Muscle layer of duodenum (tissue), 2 donors: ENCODE measurements around the gene ADGRB2.

Source experiments
- H3K27ac ChIP-seq: one replicate; pipeline ENCODE4 v1.7.0; 2013; ENCODE audit warnings: mild to moderate bottlenecking, low read length
- H3K27me3 ChIP-seq: one replicate; pipeline ENCODE4 v1.7.0; 2013; ENCODE audit warnings: low read depth, mild to moderate bottlenecking, control low read depth, low read length
- H3K36me3 ChIP-seq, 2 donors: one replicate each; pipeline ENCODE4 v1.7.0; 2013; ENCODE audit warnings: low read length in 2 of 2, control low read depth in 1 of 2, mild to moderate bottlenecking in 1 of 2; ENCODE audit not compliant: insufficient read depth in 2 of 2, control insufficient read depth in 1 of 2
- H3K4me1 ChIP-seq, 2 donors: one replicate each; pipeline ENCODE4 v1.7.0; 2013; ENCODE audit warnings: low read length in 2 of 2, mild to moderate bottlenecking in 2 of 2, control low read depth in 1 of 2, moderate library complexity in 1 of 2; ENCODE audit not compliant: insufficient read depth in 2 of 2, control insufficient read depth in 1 of 2
- H3K4me3 ChIP-seq, 2 donors: one replicate each; pipeline ENCODE4 v1.7.0; 2013; ENCODE audit warnings: low read length in 2 of 2, low read depth in 1 of 2, mild to moderate bottlenecking in 1 of 2
- H3K9me3 ChIP-seq, 2 donors: one replicate each; pipeline ENCODE4 v1.7.0; 2013; ENCODE audit warnings: low read length in 2 of 2, control low read depth in 1 of 2, mild to moderate bottlenecking in 1 of 2; ENCODE audit not compliant: control insufficient read depth in 1 of 2
- donor health status: healthy.

Gene ADGRB2

DNA sequence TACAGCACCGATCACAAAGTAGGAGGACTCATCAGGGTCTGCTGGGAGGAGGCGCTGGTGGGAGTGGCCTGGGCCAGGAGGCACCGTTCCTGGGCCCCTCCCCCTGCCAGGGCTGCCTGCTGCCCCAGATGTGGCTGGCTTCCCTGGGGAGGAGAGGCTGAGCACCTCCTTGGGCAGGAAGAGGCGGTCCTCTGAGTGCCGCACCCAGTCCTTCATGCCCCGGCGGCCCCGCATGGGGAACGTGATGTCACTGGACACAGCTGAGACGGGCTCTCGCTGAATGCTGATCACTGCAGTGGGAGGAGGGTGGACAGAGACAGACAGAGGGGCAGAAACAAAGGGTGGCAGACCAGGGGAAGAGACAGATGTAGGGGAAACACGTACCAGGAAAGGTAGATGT, 24.8 kb downstream of the ADGRB2 start:
- Histone ChIP-seq H3K9me3 (no peaks in the 10 kb centered on the region), H3K27ac (no peak overlapping the region), H3K27me3 (no peaks in the 10 kb centered on the region), H3K4me3 (no peak overlapping the region), H3K36me3 (no peaks in the 10 kb centered on the region), H3K4me1 (no peaks in the 10 kb centered on the region)

DNA sequence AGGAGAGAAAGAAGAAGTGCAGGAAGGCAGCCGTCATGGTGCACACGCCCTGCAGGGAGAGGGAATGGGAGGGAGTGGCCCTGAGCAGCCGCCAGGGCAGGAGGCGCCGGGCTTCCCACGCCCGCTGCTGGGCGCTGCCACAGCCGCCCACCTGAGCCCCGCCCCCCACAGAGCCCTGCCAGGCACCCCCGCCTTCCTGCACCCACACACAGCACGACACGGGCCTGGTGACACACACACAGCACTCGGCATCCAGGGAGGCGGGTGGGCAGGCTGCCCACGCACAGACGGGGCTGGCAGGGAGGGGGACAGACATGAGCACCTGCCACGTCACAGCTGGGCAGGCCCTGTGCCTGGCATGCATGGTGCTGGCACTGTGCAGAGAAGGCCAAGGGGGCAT, 27.5 kb downstream of the ADGRB2 start:
- no peaks in the 10 kb centered on the region for H3K27me3 ChIP-seq
- no peak overlapping the region for H3K27ac ChIP-seq
- no peaks in the 10 kb centered on the region for H3K4me1 ChIP-seq
- H3K4me3 ChIP-seq, result no peak overlapping the region
- no peaks in the 10 kb centered on the region for H3K9me3 ChIP-seq
- no peaks in the 10 kb centered on the region for H3K36me3 ChIP-seq

DNA sequence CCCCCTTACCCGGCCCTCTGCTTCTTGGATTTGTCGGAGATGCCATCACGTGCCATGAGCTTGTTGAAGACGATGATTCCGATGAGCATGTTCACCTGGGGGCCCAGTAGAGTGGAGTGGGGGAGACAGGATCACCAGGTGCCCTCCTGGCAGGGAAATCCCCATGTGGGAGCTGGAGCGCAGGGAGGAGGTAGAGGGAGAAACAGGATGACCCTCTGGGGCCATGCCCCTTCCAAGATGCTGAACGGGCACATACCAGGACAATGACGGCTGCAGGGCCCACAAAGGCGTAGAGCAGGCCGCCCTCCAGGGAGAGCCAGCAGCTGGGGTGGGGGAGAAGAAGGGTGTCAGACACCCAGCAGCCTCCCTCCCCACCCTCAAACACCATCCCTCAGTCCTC, 28.6 kb downstream of the ADGRB2 start:
- H3K4me3 ChIP-seq, result no peak overlapping the region
- no peaks in the 10 kb centered on the region for H3K36me3 ChIP-seq
- H3K9me3 ChIP-seq, result no peaks in the 10 kb centered on the region
- no peaks in the 10 kb centered on the region for H3K4me1 ChIP-seq
- no peaks in the 10 kb centered on the region for H3K27me3 ChIP-seq
- no peak overlapping the region for H3K27ac ChIP-seq

DNA sequence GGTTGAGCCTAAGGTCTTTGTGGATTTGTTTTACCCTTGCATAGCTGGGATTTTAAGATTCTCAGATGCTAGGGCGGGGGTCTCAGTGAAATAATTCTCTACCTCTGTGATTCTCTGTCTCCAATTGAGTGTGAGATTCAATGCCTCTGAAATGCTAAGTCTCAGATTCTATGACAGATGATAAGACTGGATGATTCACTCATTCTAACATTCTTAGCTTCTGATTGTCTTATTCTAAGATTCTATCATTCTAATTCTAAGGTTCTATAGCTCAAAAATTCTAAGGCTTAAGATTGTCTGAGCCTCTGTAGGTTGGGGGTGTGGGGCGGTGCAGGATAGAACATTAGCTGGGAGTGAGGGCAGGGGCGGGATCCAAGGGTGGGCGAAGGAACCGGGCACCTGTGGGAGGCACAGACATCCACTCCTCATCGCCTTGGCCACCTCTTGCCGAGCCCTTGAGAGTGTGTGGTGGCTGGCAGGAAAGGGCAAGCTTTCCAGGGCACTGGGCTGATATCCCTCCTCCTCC, 29.5 kb downstream of the ADGRB2 start:
- H3K4me1 ChIP-seq, result no peaks in the 10 kb centered on the region
- H3K27me3 ChIP-seq, result no peaks in the 10 kb centered on the region
- H3K27ac ChIP-seq, result no peak overlapping the region
- H3K4me3 ChIP-seq, result no peak overlapping the region
- H3K9me3 ChIP-seq, result no peaks in the 10 kb centered on the region
- no peaks in the 10 kb centered on the region for H3K36me3 ChIP-seq

DNA sequence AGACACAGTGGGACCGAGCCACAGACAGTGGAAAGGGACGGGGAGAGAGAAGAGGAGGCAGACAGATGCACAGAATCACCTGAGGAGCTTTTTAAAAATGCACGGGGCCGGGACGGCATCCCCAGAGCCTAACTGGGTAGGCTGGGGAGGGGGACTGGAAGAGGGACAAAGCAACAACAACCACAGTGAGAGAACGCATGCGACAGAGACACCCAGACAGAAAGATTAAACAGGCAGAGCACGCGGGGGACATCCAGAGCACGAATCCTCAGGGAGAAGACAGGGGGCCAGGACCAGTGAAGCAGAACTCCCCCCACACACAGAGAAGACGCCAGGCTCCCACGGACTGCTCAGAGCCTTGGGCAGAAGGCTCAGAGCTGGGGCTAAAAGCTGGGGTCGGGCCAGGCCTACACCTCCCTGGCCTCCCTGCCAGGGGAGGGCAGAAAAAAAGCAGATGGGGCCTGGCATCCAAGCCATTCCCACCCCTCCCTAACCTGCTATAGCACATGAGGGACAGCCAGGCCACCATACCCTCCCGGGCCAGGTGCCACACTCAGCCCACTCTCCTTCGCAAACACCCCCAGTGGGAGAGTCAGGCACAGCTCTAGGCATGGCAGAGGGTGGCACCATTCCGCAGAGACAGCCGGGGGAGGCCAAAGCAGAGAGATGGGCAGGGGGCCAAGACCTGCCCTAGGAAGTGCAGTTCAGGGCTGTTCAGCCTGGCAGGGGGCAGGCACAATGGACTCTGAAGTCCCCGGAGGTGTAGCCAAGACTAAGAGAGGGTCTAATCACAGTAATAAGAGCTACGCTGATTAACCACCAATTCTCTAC, 30.5 kb downstream of the ADGRB2 start:
- Histone ChIP-seq H3K36me3 (no peaks in the 10 kb centered on the region), H3K9me3 (no peaks in the 10 kb centered on the region), H3K4me3 (no peak overlapping the region), H3K27me3 (no peaks in the 10 kb centered on the region), H3K4me1 (no peaks in the 10 kb centered on the region), H3K27ac (no peak overlapping the region)

DNA sequence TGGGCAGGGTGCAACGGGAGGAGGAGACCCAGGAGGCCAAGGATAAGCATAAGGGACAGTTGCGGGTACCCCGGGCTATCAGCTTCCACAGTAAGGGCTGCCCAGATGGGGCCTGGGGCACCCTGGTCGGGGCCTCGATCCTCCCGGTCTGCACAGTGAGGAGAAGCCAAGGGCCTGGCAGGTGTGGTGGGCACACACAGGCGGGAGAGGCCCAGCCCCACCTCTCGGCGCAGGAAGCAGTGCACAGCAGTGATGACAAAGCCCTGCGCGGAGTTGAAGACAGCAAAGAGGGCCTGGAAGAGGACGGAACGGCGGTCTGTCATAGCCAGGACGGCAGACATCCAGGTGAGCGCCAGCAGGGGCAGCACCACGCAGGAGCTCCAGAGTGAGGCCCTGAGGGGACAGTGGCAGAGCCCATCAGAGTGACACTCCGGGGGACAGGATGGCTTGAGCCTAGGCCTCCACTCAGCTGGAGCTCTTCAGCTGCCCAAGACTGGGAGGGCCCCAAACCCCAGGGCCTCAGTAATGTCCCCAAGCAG, 31.3 kb downstream of the ADGRB2 start:
- Histone ChIP-seq H3K4me3 (no peak overlapping the region), H3K27me3 (no peaks in the 10 kb centered on the region), H3K27ac (no peak overlapping the region), H3K36me3 (no peaks in the 10 kb centered on the region), H3K4me1 (no peaks in the 10 kb centered on the region), H3K9me3 (no peaks in the 10 kb centered on the region)

DNA sequence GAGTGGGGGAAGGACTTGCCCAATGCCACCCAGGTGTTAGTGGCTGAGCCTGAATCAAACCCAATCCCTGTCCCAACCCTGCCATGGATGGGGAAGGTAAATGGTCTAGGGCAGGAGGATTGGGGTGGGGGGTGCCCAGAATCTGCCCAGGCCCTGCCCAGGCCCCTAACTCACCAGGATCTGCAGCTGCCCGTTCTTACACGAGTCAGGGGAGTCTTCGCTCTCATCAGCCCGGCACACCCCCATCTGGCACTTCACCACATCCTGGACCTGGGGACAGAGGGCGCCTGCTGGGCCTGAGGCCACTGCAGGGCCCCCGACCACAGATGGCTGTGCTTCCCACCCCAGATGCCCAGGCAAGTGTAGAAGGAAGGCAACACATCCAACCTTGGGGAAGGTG, 31.8 kb downstream of the ADGRB2 start:
- no peaks in the 10 kb centered on the region for H3K27me3 ChIP-seq

DNA sequence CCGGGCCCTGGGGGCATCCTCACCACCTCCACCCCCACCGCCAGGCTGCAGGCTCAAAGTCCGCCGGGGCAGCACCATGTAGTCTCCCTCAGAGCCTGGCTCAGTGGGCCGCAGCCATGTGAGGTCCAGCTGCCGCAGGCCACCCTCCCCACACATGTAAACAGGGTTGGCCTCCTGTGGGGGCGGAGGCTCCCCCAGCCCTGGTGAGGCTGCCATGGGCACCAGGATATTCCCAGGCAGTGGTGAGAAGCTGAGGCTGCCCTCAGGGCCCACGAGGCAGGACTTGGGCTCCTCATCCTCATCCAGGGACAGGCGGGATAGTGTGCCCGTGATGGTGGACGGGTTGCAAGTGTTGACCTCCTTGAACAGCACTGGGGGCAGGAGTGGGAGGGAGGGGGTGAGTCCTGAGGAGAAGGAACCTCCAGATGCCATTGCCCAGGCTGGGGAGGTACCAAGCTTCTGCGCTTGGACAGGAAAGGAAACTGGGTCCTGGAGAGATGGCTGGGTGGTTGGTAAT, 33.0 kb downstream of the ADGRB2 start:
- H3K27me3 ChIP-seq, result no peaks in the 10 kb centered on the region
- H3K4me3 ChIP-seq, result no peak overlapping the region
- no peaks in the 10 kb centered on the region for H3K4me1 ChIP-seq
- no peaks in the 10 kb centered on the region for H3K36me3 ChIP-seq
- no peak overlapping the region for H3K27ac ChIP-seq
- no peaks in the 10 kb centered on the region for H3K9me3 ChIP-seq

More for the DNA sequence above, 31.8 kb downstream of the ADGRB2 start:
- no peaks in the 10 kb centered on the region for H3K36me3 ChIP-seq
- no peak overlapping the region for H3K4me3 ChIP-seq
- no peaks in the 10 kb centered on the region for H3K4me1 ChIP-seq
- no peak overlapping the region for H3K27ac ChIP-seq
- H3K9me3 ChIP-seq, result no peaks in the 10 kb centered on the region

DNA sequence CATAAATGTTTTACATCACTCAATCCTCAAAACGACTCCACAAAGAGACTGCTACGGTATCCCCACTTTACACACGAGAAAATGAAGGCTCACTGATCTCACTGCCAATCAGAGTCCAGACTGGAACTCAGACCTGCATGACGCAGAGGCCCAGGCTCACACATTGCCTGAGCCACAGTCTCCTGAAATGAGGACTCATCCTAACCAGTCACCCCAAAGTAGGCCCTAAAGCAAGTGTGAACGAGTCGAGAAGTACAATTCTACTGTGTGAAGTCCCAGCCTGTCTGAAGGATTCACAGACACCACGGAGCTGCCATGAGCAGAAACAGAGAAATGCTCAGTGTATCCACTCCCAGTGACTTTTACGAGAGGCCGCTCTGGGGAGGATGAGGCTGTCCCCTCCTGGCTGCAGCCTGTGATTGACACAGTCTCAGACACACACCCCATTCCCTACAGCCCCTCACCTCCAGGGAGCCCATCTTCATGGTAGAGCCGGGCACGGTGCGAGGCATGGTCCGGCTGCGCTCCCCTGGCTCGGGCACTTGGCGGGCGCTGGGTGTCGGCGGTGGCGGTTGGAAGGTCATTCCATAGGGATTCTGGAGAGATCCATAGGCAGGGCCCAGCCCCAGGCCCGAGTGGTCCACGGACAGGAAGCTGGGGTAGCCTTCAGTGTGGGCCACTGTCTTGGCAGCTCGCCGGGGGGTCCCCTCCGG, 33.6 kb downstream of the ADGRB2 start:
- H3K4me3 ChIP-seq, result no peak overlapping the region
- no peaks in the 10 kb centered on the region for H3K27me3 ChIP-seq
- no peak overlapping the region for H3K27ac ChIP-seq
- no peaks in the 10 kb centered on the region for H3K36me3 ChIP-seq
- no peaks in the 10 kb centered on the region for H3K9me3 ChIP-seq
- H3K4me1 ChIP-seq, result no peaks in the 10 kb centered on the region

DNA sequence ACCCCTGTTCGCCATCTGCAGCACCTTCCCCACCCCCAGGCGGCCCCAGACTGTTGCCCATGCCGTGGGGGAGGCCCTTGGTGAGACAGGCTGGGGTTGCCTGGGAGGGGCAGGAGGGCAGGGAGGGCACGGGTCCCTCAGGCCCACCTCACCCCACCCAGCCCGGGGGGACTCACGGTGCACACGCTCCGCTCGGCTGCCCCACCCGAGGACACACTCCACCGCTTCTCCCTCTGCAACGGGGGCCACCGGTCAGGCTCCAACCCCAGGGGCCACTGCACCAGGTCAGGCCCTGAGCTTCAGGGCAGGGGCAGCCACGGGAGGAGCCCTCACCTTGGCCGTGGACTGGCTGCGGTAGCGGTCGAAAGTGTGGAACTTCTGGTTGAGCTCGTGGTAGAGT, 36.3 kb downstream of the ADGRB2 start:
- H3K9me3 ChIP-seq, result no peaks in the 10 kb centered on the region
- no peaks in the 10 kb centered on the region for H3K27me3 ChIP-seq
- H3K4me1 ChIP-seq, result no peaks in the 10 kb centered on the region
- H3K4me3 ChIP-seq, result no peak overlapping the region
- no peaks in the 10 kb centered on the region for H3K36me3 ChIP-seq
- no peak overlapping the region for H3K27ac ChIP-seq

DNA sequence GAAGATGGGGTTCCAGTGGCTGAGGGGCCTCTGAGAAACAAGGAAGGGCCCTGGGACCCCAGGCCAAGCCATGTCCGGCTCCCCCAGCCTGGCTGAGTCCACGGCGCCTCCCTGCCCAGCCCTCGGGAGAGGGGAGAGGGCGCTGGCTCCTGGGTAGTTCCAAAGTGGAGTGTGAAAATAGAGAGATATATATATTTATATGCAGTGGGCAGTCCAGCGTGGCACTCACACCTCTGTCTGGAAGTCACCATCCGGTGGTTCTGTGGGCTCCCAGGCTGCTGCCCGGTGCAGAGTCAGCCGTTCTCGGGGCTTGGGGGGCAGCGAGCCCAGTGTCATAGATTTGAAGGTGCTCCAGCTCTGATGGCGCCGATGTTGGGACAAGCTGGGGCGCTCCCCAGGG, 36.9 kb downstream of the ADGRB2 start:
- Histone ChIP-seq H3K4me3 (no peak overlapping the region), H3K27ac (no peak overlapping the region), H3K27me3 (no peaks in the 10 kb centered on the region), H3K4me1 (no peaks in the 10 kb centered on the region), H3K9me3 (no peaks in the 10 kb centered on the region), H3K36me3 (no peaks in the 10 kb centered on the region)
